Superior temporal gyrus (tissue), 1 donor: ENCODE measurements around the gene TAF1B.
"Not testable (repeated sequence)": the region's sequence is repeated elsewhere in the genome, so short reads cannot be mapped to it uniquely, and the experiment has no call there.

Experiments
- DNase-seq: peaks from one replicate; pipeline ENCODE4 v3.0.0-alpha.2; 2016; ENCODE audit errors: extremely low spot score

TAF1B gene

DNA sequence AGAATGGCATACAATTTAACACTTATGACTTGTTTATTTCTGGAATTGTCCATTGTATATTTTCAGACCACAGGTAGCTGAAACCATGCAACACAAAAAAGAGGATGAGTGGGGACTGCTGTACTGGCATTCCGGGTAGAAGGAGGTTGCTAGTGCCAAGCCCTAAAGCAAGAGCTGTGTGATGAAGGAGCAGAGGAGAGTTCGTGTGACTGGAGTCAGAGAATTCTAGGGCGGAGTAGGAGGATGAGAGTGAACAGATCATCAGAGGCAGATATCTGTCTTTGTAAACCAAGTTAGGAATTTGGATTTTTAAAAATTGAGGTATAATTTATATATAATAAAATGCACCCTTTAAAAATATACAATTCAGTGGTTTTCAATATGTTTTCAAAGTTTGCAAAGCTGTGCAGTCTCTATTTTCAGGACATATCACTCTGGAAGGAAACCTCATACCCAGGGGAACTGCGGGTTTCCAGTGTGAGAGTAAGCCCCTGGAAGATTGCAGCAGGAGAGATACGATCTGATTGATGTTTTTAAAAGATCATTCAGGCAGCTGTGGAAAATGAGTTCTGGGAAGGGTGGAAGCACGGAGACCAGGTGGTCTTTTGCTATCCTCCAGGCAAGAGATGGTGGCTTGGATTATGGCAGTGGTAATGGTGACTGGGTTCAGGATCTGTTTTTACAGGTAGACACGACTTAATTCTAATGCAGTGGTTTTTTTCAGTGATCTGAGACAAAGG, 36.4 kb downstream of the TAF1B start:
- no peak for DNase-seq

DNA sequence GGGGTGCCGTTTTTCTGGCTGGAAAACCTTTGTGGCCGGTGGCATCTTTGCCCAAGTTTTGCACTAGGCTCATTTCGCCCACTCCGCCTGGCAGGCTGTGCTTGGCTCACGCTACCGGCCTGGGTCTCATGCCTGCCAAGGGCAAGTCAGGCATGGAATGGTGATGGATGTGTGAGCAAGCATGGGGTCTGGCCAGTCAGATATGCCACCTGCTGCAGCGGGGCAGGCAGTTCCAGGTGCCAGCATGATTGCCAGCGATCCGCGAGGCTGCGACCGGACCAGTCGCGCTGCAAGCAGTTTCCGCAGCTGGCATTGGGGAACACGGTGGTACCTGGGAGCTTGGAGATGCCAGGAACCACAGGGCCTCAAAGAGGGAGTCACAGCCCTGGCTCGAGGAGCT, 40.6 kb downstream of the TAF1B start:
- no peak for DNase-seq

DNA sequence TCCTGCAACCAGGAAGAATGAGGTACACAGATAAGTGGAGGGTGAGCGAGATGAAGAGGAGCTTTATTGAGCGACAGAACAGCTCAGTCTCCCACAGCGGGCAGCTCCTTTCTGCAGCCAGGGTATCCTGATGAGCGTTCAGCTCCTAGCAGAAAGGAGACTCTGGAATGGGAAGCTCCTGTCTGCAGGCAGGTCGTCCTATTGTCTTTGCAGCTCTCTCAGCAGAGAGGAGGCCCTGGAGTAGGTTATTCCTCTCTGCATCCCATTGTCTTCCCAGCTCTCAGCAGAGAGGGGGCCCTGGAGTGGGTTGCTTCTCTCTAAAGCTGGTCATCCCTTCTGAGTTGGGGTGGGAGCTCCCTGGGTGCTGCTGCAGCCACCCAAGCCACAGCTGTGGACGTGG, 41.2 kb downstream of the TAF1B start:
- no peak for DNase-seq

DNA sequence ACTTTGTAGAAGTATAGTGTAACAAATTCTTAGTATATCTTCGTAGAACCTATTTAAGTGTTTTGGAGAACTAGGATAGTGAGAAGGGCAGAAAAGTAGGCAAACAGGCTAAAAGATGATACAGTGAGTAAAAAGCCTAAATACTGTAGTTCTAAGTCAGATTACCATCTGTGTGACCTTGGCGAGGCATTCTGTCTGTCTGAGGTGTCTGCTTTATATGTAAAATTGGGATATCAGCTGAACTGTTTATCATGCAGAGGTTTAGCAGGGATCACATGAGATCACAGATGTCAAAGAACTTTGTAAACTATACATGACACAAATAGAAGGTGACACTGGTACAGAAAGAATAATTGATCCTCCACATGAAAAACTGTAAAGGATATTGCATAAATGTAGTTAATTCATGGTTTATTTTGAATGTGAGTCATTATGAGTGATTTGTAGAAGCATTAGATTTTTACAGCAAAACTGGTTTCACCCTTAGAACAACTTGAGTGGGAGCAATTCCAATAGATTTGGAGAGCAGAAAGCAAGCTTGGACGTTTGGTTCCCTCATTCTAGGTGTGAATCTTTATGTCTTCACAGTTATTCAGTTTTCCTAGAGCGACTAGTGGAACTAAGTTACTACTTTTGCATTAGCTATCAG, 41.9 kb downstream of the TAF1B start:
- DNase-seq, result no peak

DNA sequence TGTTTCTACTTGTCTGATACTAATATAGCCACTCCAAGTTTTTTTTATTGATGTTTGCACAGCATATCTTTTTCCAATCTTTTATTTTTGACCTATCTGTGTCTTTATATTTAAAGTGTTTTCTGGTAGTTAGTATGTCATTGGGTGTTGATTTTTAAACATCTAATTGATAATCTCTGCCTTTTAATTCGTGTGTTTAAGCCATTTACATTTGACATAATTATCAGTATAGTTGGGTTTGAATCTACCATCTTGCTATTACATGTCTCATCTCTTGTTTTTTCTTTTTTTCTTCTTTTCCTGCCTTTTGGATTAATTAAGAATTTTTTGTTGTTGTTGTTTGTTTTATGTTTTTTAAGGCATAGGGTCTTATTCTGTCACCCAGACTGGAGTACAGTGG, 44.2 kb downstream of the TAF1B start:
- DNase-seq, result no peak

DNA sequence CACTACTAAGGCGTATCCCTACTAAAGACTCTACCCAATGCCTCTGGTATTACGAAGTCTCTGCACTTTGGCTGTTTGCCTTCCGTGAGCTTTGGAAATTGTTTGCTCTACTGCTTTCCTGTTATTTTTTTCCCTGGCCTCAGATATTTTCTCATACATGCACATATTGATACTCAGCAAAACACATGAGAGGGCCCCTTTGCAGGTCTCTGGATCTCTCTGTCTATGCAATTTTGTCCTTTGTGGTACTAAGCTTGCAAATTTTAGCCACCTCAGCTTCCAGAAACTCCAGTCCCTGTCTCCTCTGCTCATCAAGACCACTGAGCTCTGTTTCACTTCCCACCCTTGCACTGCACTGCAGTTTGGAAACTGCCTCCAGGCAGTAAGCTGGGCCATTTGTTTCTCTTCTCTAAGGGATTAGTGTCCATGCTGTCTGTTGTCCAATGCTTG, 46.6 kb downstream of the TAF1B start:
- no peak for DNase-seq

DNA sequence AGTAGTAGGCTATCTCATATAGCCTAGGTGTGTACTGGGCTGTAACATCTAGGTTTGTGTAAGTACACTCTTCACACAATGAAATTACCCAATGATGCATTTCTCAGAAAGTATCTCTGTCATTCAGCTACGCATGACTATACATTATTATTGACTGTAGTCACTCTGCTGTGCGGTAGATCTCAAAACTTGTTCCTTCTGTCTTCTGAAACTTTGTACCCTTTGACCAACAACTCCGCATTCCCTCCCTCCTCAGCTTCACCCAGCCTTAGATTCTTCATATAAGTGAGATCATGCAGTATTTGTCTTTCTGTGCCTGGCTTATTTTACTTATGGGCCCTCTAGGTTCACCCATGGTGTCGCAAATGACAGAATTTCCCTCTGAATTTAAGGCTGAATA, 49.0 kb downstream of the TAF1B start:
- no peak for DNase-seq

DNA sequence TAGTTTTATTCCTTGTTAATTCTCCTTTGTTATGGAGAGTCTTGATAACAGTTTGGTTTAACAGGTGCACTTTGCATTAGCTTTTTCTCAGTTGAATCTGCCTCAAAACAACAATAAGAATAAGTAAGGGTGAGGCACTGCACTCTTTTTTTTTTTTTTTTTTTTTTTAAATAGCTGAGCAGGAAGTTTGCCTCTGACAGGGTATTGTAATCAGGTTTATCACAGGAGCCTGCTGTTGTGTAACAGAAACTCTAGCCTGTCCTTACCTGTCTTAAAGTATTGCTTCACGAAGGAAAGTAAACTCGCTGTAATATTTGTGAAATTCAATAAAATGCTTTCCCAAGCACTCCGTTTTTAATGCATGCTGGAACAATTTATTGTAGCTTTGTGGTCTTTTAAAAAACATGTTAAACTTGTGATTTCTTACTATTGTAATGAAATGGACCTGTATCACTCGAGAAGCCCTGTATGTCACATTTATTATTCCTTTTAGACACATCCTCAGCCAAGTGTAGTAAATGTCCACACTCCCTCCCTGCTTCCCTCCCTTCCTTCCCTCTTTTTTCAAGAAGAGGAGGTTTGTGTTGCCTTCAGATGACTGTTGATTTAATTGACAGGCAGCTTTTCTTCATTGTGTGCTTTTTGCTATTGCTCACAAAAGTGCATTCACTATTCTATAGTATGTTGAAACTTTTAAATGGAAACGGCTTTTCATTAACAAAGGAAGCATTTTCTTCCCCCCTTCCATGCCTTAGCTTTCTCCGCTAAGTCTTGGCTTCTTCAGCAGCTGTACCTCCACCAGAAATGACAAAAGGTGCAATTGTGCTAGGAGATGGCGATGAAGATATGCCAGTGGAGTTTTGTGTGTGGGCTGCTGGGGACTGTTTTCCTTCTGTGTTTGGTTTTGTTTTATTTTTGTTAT, 52.7 kb downstream of the TAF1B start:
- no peak for DNase-seq

DNA sequence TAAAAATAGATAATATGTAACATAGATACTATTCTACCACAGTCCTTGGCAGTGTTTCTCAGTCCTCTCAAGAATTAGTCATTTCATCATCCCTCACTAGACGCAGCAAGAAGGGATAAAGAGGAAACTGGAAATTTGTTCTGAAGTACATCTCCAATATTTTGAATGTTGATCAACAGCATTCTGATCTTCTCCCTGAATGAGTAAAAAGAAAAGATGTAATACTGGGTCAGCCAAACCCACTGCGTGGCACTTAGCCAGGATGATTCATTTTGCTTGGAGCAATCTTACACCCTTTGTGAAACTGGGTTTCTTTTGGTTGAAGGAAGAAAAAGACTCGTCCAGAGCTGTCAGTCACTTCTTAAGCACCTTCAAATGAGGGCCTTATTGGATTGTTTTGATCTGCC, 54.1 kb downstream of the TAF1B start:
- peak; percentile 64 for DNase-seq

DNA sequence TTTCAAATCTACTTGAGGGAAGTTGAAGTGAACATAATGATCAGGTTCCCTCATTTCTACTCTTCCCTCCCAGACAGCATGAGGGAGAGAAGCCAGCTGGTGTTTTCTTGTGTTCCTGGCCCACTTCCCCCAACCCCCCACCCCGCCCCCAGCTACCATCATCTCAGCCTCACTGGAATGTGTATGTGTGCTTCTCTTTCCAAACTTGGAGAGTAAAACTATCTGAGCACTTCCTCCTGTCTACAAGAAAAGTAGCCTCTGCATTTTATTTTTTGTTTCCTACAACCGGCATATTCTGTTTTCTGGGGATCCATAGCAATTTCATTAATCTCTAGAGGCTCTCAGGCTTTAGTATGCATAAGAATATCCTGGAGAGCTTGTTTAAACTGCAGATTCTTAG, 54.6 kb downstream of the TAF1B start:
- no peak for DNase-seq

DNA sequence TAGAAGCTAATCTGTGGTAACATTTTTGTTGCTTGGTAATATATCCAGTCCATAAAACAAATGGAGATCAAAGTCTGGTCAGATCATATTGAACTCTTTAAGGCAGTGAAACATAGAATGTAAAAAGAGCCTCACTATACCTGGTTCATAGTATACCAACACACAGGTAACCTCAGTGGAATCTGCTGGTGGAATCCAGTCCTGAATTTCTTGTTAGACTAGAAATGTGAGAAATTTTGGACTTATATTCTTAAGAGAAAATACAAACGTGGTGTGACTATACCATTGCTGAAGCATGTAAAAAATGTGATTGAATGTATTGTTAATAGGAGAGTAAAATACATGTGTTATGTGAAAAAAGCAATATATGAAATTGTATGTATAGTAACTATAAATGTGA, 62.1 kb downstream of the TAF1B start:
- DNase-seq, result no peak

DNA sequence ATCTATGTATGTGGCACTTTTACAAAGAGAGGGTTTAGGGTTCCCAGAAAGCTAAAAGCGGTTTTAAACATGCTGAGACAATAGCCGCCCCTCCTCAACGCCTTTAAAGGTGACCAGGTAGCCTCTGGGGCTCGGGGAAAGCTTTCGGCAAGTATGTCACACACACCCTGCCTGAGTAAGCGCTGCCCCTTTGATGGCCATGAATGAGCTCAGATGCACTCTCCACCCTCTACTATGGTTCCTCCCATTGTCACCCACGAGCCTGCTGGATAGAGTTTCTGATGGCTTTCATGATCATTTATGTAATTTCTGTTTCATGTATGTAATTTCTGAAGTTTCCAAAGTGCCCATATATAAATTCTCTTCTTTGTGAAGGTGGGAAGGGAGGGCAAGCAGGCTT, 64.1 kb downstream of the TAF1B start:
- no peak for DNase-seq

DNA sequence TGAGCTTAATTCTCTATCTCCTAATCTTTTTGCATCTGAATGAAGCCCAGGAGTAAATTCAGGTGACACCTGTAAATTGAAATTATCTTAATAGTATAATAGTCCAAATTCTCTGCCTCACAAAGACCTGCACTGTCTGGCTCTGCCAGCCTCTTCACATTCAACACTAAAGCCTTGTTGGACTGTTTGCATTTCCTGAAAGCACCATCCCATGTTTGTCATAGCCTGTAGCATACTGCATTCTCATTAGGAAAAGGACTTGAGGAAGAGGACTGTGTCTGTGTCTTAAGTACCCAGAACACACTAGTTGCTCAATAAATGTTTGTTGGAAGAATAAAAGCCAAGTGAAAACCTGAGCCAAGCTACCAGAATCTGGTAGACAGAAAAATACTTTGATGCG, 65.4 kb downstream of the TAF1B start:
- no peak for DNase-seq

DNA sequence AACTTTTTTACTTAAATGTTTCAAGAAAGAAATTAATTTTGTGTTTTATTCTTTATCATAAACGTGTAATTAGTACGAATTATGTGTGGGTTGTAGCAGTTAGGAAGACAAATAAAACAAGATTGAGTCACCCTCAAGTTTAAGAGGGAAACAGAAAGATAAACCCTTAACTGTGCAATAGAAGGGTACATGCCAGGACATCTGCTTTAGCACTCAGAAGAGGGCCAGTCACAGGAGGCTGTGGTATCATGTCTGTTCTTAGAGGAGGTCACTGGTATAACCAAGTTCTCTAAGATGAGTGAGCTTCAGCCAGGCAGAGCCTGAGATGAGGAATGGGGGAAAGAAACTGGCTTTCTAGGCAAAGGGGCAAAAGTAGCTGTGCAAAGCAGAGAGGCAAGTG, 65.8 kb downstream of the TAF1B start:
- no peak for DNase-seq

DNA sequence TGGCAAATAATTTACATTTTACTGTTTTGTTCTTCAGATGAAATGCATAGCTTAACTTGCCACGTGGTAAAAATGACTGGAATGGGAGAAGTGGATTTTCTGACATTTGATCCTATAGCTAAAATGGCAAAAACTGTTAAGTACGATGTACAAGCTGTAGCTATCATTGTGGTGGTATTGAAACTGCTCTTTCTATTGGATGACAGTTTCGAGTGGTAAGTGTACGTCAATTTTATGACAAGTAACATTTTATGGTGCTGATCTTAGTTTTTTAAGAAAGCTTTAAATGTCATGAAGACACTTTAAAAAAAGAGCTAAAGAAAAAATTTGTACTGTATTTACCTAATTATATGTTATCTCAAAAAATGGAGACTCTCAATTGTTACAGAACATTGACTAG, 67.4 kb downstream of the TAF1B start:
- DNase-seq, result no peak

DNA sequence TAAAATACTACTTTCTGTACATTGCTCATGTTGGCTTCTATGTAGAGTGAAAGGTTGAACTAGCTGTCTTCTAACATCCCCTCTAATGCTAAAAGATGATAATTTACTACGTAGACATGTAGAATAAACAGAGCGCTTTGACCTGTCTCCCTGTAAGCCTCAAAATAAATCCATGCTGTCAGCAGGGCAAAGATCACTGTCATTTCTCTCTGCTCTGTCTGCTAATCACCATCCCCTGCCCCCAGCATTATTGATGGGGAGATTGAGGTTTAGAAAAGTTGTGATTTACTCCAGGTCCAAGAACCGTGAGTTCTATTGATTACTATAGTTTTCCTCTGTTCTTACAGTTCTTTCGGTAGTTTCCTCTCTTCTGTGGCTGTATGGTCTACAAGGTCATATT, 69.2 kb downstream of the TAF1B start:
- no peak for DNase-seq

DNA sequence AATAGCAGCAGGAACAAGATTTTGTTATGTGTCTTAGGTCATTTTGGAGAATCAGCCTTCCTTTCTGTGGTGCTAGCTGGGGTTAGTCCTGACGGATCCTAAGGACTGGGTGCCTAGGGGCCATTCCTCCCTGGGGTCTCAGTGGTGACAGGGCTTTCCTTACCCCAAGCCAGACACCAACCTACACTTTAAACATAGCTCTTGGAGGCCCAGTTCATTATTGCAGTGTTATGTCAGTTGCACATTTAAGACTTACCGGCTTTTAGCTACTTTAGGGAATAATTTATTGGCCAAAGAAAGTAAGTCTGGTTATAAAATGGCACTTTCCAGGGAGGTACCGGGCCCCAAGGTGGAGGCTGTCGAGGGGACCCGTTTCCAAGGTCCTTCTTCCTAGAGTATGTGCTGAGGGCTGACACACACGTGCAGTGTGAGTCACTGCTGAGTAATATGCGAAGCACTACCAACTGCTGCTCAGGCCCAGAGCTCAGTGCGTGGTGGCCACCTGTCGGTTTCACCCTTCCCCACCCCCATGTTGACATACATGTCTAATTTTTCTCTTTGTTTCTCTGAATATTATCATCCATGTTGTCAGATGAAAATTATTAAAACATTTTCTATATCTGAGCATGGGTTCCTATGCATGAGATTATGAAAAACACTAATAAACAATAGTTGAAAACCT, 71.3 kb downstream of the TAF1B start:
- no peak for DNase-seq

DNA sequence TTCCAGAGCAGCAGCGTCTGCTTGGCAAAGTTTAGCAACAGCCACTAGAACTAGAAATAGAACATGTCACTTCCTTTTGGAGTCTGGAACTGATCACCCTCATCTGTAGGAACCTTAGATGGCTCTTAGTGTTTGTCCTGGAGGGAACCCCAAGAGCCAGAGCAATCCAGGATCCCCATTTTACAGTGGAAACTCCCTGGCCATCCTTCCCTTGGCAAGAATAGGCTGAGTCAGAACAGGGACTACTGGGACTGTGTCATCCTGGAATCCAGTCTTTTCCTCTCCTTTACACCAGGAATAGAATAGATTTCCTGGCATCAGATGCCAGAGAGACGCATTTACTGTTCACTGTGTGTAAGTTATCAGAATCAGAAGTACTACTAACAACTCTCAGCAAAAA, 75.0 kb downstream of the TAF1B start:
- DNase-seq, result no peak

DNA sequence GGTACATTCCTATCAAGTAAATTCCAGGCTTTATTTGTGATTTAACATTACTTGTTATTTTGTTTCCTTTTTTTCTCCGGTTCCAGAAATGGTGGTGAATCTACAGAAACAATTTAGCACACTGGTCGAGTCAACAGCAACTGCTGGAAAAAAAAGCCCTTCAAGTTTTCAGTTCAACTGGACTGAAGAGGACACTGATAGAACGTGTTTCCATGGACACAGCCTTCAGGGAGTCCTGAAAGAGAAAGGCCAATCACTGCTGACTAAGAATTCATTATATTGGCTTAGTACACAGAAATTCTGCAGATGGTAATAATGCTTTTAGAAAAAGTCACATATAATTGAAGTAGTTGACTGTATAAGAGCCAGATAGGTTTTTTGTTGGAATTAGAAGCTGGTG, 76.2 kb downstream of the TAF1B start:
- DNase-seq, result no peak

DNA sequence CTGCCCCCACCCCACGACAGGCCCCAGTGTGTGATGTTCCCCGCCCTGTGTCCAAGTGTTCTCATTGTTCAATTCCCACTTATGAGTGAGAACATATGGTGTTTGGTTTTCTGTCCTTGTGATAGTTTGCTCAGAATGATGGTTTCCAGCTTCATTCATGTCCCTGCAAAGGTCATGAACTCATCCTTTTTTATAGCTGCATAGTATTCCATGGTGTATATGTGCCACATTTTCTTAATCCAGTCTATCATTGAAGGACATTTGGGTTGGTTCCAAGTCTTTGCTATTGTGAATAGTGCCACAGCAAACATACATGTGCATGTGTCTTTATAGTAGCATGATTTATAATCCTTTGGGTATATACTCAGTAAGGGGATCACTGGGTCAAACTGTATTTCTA, 83.7 kb downstream of the TAF1B start:
- DNase-seq, result not testable (repeated sequence)

DNA sequence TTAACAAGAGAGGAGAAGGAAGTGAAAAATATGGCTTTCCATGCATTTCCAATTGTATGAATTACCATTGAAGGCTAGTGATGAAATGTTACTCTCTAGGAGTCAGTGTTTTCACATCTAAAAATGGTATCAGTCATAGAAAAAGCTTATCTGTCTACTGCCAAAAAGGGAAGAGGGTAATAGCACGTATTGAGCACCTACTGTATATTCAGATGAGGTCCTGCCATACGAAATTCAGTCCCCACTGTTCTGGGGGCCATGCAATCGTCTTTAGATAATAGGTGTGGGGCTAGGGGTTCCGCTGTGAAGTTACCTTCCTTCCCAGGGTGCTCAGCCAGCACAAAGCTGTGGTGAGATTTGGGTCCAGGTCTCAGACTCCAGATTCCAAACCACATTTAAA, 94.0 kb downstream of the TAF1B start:
- DNase-seq, result no peak

DNA sequence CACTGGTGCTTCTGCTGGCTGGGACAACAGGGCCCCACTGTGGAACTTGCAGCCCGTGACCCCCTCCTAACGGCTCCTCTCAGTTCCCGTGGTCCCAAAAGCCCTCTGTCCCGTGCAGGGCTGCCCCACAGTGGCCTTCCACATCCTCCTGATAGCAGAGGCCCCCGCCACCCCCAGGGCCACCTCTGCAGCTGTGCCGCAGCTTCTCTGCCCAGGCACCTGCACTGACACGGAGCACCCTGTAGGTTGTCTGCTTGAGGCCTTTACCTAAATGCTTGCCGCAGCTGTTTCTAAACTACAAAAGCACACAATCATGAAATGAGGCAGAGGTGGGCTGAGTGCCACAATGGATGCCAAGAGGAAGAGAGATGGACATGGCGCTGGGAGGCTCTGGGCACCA, 94.7 kb downstream of the TAF1B start:
- no peak for DNase-seq
